HG02571 (cell line): ENCODE measurements around the gene RNU7-1.

Experiments
- ATAC-seq: cut with Tn5 transposase; IDR thresholded peaks from one replicate; pipeline ENCODE4 v1.9.1; 2021; ENCODE audit warnings: mild to moderate bottlenecking, moderate library complexity; ENCODE audit not compliant: unreplicated experiment

Gene RNU7-1

GRCh38 chr12:6917491-6918231 lies 26.0 kb upstream of the RNU7-1 start:
- no peak for ATAC-seq

- ATAC-seq: no peak
These were observed 24.0 kb upstream of the RNU7-1 start for GRCh38 chr12:6919588-6919987.

- no peak for ATAC-seq
These were observed 22.1 kb upstream of the RNU7-1 start for GRCh38 chr12:6921539-6921938.

GRCh38 chr12:6921996-6922946 lies 21.3 kb upstream of the RNU7-1 start:
- ATAC-seq: no peak

- ATAC-seq: no peak
These were observed 20.4 kb upstream of the RNU7-1 start for GRCh38 chr12:6923003-6923732.

GRCh38 chr12:6923851-6924250 lies 19.8 kb upstream of the RNU7-1 start:
- no peak for ATAC-seq

GRCh38 chr12:6925239-6925539 lies 18.4 kb upstream of the RNU7-1 start:
- ATAC-seq: no peak

- no peak for ATAC-seq
These were observed 17.9 kb upstream of the RNU7-1 start for GRCh38 chr12:6925540-6926279.

- no peak for ATAC-seq
These were observed 16.1 kb upstream of the RNU7-1 start, which contains the start of gene ATN1 for GRCh38 chr12:6927379-6928021. Gene ATN1 (plus strand): TSS chr12:6927959. CDS start chr12:6934002, 6,043 bp downstream.

- no peak for ATAC-seq
These were observed 15.5 kb upstream of the RNU7-1 start for GRCh38 chr12:6928022-6928702.

- ATAC-seq: no peak
These were observed 14.8 kb upstream of the RNU7-1 start for GRCh38 chr12:6928703-6929407.

- no peak for ATAC-seq
These were observed 13.9 kb upstream of the RNU7-1 start for GRCh38 chr12:6929466-6930452.

- no peak for ATAC-seq
These were observed 10.8 kb upstream of the RNU7-1 start for GRCh38 chr12:6932766-6933165.

GRCh38 chr12:6934110-6934509 lies 9.5 kb upstream of the RNU7-1 start:
- ATAC-seq: no peak

- ATAC-seq: no peak
These were observed 8.0 kb upstream of the RNU7-1 start for GRCh38 chr12:6935371-6936193.

GRCh38 chr12:6936194-6936635 lies 7.4 kb upstream of the RNU7-1 start:
- ATAC-seq: no peak
